CD14-positive monocyte (primary cell): ENCODE measurements around the gene ERC1. TPM values are rescaled to one million over a fixed set of nuclear protein-coding genes. Genes with fewer than 3 reads are reported as not detected.

Experiments
- DNase-seq, 3 donors: peaks; one replicate each; pipeline ENCODE4 v3.0.0-alpha.2; 2011 to 2022
- H2AFZ ChIP-seq: 2 replicates; pipeline ENCODE4 v1.6.0; 2012; ENCODE audit warnings: mild to moderate bottlenecking, low read depth, low read length, inconsistent platforms; ENCODE audit not compliant: insufficient read depth, poor library complexity, severe bottlenecking
- H3K27ac ChIP-seq, 2 donors: 1 replicate in 1 of 2; 2 replicates in 1 of 2; pipeline ENCODE4 v1.5.1; 2012 to 2013; ENCODE audit warnings: low read length in 2 of 2, control low read depth in 1 of 2, inconsistent platforms in 1 of 2, low read depth in 1 of 2, mild to moderate bottlenecking in 1 of 2
- H3K27me3 ChIP-seq, 2 donors: one replicate each; pipeline versions ENCODE4 v1.6.0 to v1.6.1; 2011 to 2013; ENCODE audit warnings: low read length in 2 of 2; ENCODE audit not compliant: control insufficient read depth in 2 of 2, insufficient read depth in 2 of 2
- H3K36me3 ChIP-seq, 2 donors: replicated peaks in 1 of 2; 1 replicate in 1 of 2; 2 replicates in 1 of 2; pipeline versions ENCODE4 v1.5.1 to v1.6.1; 2012 to 2013; ENCODE audit warnings: low read length in 2 of 2, control low read depth in 1 of 2, inconsistent platforms in 1 of 2, mild to moderate bottlenecking in 1 of 2; ENCODE audit not compliant: insufficient read depth in 2 of 2, control insufficient read depth in 1 of 2
- H3K4me1 ChIP-seq, 2 donors: 1 replicate in 1 of 2; 2 replicates in 1 of 2; pipeline versions ENCODE4 v1.5.1 to v1.6.1; 2012 to 2013; ENCODE audit warnings: low read length in 2 of 2, control low read depth in 1 of 2, inconsistent platforms in 1 of 2, mild to moderate bottlenecking in 1 of 2, moderate library complexity in 1 of 2; ENCODE audit not compliant: insufficient read depth in 2 of 2, control insufficient read depth in 1 of 2
- H3K4me2 ChIP-seq: replicated peaks from 2 replicates; pipeline ENCODE3; 2012; ENCODE audit warnings: low read length, moderate library complexity, mild to moderate bottlenecking; ENCODE audit not compliant: poor library complexity, severe bottlenecking; ENCODE audit errors: extremely low read depth
- H3K4me3 ChIP-seq, 3 experiments: fragments of 200-600 bp in 1 of 3; sonication (generic) in 1 of 3; replicated peaks in 1 of 3; 1 replicate in 2 of 3; 2 replicates in 1 of 3; pipeline ENCODE4 v1.5.1; 2011 to 2013; ENCODE audit warnings: low read length in 3 of 3, mild to moderate bottlenecking in 3 of 3, control low read depth in 2 of 3, low read depth in 2 of 3, inconsistent platforms in 1 of 3, moderate library complexity in 1 of 3
- H3K79me2 ChIP-seq: 2 replicates; pipeline ENCODE4 v1.6.0; 2012; ENCODE audit warnings: mild to moderate bottlenecking, control low read depth, inconsistent platforms, low read length, moderate library complexity; ENCODE audit not compliant: insufficient read depth
- H3K9ac ChIP-seq: 2 replicates; pipeline ENCODE4 v1.6.0; 2017; ENCODE audit warnings: low read length, mild to moderate bottlenecking; ENCODE audit not compliant: insufficient read depth, poor library complexity, severe bottlenecking
- H3K9me3 ChIP-seq, 2 donors: replicated peaks in 1 of 2; 1 replicate in 1 of 2; 2 replicates in 1 of 2; pipeline versions ENCODE4 v1.5.1 to v1.6.1; 2012 to 2013; ENCODE audit warnings: low read length in 2 of 2, control low read depth in 1 of 2; ENCODE audit not compliant: control insufficient read depth in 1 of 2, insufficient read depth in 1 of 2
- H4K20me1 ChIP-seq: 2 replicates; pipeline ENCODE4 v1.6.0; 2012; ENCODE audit warnings: mild to moderate bottlenecking, low read length, control low read depth, moderate library complexity; ENCODE audit not compliant: insufficient read depth
- H3K27ac Mint-ChIP-seq, 7 donors: one replicate each; pipeline ENCODE4 v1.8.0; 2020; ENCODE audit warnings: mild to moderate bottlenecking in 7 of 7, mixed read lengths in 7 of 7, moderate library complexity in 6 of 7, inconsistent platforms in 2 of 7
- H3K27me3 Mint-ChIP-seq, 3 donors: one replicate each; pipeline ENCODE4 v1.8.0; 2021 to 2022; ENCODE audit warnings: low read depth in 3 of 3, mild to moderate bottlenecking in 3 of 3, mixed read lengths in 3 of 3, moderate library complexity in 3 of 3, inconsistent platforms in 1 of 3
- H3K36me3 Mint-ChIP-seq, 2 donors: one replicate each; pipeline ENCODE4 v1.8.0; 2020; ENCODE audit warnings: mixed read lengths in 2 of 2, inconsistent platforms in 1 of 2, mild to moderate bottlenecking in 1 of 2
- H3K4me1 Mint-ChIP-seq: one replicate; pipeline ENCODE4 v1.8.0; 2020; ENCODE audit warnings: mild to moderate bottlenecking, mixed read lengths
- H3K4me3 Mint-ChIP-seq, 2 donors: one replicate each; pipeline ENCODE4 v1.8.0; 2020; ENCODE audit warnings: mild to moderate bottlenecking in 2 of 2, mixed read lengths in 2 of 2, moderate library complexity in 1 of 2
- H3K9me3 Mint-ChIP-seq, 7 donors: one replicate each; pipeline ENCODE4 v1.8.0; 2020 to 2022; ENCODE audit warnings: mixed read lengths in 7 of 7, mild to moderate bottlenecking in 6 of 7, moderate library complexity in 6 of 7, inconsistent platforms in 2 of 7
- WGBS: methylation state at CpG from one replicate; pipeline ENCODE4 v1.1.5; 2013; ENCODE audit warnings: missing lambda C conversion rate; ENCODE audit not compliant: insufficient coverage; 5-methylcytosine and 5-hydroxymethylcytosine counted together
- intact Hi-C, 2 donors: fragments of 100-400 bp; cut with micrococcal nuclease; formaldehyde crosslinking; loops; one replicate each; pipeline versions ENCODE4 v1.15.0 to v1.15.1; 2023
- polyA plus RNA-seq, 3 donors: library from polyadenylated mRNA; depleted of rRNA in 1 of 3; unstranded in 2 of 3; stranded (reverse) in 1 of 3; fragments of 300-500 nt in 2 of 3; fragments of >200 nt in 1 of 3; fragmentation: Illumina TruSeq in 2 of 3; gene quantifications; 1 replicate in 2 of 3; 2 replicates in 1 of 3; pipeline ENCODE4 v1.2.3, GENCODE V29; 2012 to 2021
- TF ChIP-seq, protein P1 (sequence below): fragments of 200-600 bp; IDR thresholded peaks from one replicate; pipeline ENCODE4 v1.8.0; 2022; ENCODE audit warnings: antibody characterized with exemption, mild to moderate bottlenecking

The ERC1 gene
- polyA plus RNA-seq, 3 donors, result 4.0 to 14.3 (median 5.1) TPM

DNA sequence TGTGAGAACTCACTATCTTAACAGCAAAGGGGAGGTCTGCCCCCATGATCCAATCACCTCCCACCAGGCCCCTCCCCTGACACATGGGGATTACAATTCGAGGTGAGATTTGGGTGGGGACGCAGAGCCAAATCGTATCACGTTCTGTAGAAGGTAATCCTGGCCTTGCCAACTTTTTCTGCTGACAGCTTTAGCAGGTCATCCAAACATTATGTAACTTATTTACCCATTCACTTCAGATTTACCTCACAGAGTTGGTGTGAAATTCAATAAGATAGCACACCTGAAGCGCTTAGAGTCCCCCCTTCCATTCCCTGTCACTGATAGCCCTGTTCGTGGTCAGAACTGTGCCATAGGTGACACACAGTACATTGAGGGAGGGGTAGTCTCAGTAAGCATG lies 384.3 kb downstream of the ERC1 start:
- no peak overlapping the region for H3K9ac ChIP-seq
- no peaks in the 10 kb centered on the region for H3K79me2 ChIP-seq
- DNase-seq, result peak in 1 of 3 donors; percentile 5
- no CpG with 5 or more reads among the region's 6 CpGs for WGBS
- H3K9me3 ChIP-seq, result no peaks in the 10 kb centered on the region
- H3K4me1 Mint-ChIP-seq, result peaks cover 9% of the 10 kb centered on the region
- no peaks in the 10 kb centered on the region for H3K27me3 ChIP-seq
- H3K4me1 ChIP-seq, result peaks cover 6 to 7% of the 10 kb centered on the region in 2 donors
- H3K4me3 ChIP-seq, result no peak overlapping the region
- peaks cover 30 to 45% of the 10 kb centered on the region in 2 donors for H3K36me3 Mint-ChIP-seq
- H3K27me3 Mint-ChIP-seq, result no peaks in the 10 kb centered on the region
- H3K27ac ChIP-seq, result peak overlapping the region; percentile 26 to 32
- H3K27ac Mint-ChIP-seq, result peak overlapping the region in 4 of 7 donors; percentile 2 to 89 (median 81)
- no peak overlapping the region for H3K4me2 ChIP-seq
- no peaks in the 10 kb centered on the region for H4K20me1 ChIP-seq
- peaks cover 3 to 41% of the 10 kb centered on the region in 2 donors for H3K36me3 ChIP-seq
- intact Hi-C loops, result no loop called here
- H2AFZ ChIP-seq, result no peak overlapping the region
- TF ChIP-seq, protein P1, sequence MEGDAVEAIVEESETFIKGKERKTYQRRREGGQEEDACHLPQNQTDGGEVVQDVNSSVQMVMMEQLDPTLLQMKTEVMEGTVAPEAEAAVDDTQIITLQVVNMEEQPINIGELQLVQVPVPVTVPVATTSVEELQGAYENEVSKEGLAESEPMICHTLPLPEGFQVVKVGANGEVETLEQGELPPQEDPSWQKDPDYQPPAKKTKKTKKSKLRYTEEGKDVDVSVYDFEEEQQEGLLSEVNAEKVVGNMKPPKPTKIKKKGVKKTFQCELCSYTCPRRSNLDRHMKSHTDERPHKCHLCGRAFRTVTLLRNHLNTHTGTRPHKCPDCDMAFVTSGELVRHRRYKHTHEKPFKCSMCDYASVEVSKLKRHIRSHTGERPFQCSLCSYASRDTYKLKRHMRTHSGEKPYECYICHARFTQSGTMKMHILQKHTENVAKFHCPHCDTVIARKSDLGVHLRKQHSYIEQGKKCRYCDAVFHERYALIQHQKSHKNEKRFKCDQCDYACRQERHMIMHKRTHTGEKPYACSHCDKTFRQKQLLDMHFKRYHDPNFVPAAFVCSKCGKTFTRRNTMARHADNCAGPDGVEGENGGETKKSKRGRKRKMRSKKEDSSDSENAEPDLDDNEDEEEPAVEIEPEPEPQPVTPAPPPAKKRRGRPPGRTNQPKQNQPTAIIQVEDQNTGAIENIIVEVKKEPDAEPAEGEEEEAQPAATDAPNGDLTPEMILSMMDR, result no peak
- H3K9me3 Mint-ChIP-seq, result peaks cover 0 to 6% (median 2%) of the 10 kb centered on the region in 7 donors
- H3K4me3 Mint-ChIP-seq, result no peak overlapping the region

GRCh38 chr12:1377117-1377516 lies 386.1 kb downstream of the ERC1 start:
- H3K79me2 ChIP-seq, result no peaks in the 10 kb centered on the region
- WGBS, result 95% methylated on average over 2 of the region's 5 CpGs
- DNase-seq, result no peak
- H3K36me3 Mint-ChIP-seq, result peaks cover 34 to 39% of the 10 kb centered on the region in 2 donors
- no peaks in the 10 kb centered on the region for H3K9me3 ChIP-seq
- H3K4me2 ChIP-seq, result no peak overlapping the region
- H3K9ac ChIP-seq, result no peak overlapping the region
- H3K27ac Mint-ChIP-seq, result no peak overlapping the region
- no peak overlapping the region for H3K27ac ChIP-seq
- TF ChIP-seq, protein P1, result no peak
- H3K27me3 ChIP-seq, result no peaks in the 10 kb centered on the region
- H3K4me1 Mint-ChIP-seq, result peaks cover 9% of the 10 kb centered on the region
- no peak overlapping the region for H2AFZ ChIP-seq
- intact Hi-C loops, result no loop called here
- no peak overlapping the region for H3K4me3 ChIP-seq
- H4K20me1 ChIP-seq, result no peaks in the 10 kb centered on the region
- H3K4me3 Mint-ChIP-seq, result no peak overlapping the region
- H3K4me1 ChIP-seq, result peaks cover 6 to 7% of the 10 kb centered on the region in 2 donors
- H3K27me3 Mint-ChIP-seq, result no peaks in the 10 kb centered on the region
- H3K9me3 Mint-ChIP-seq, result peaks cover 0 to 6% (median 2%) of the 10 kb centered on the region in 7 donors
- H3K36me3 ChIP-seq, result peaks cover 0 to 44% of the 10 kb centered on the region in 2 donors
